Measurements from ENCODE around the gene CSNK2B.

GRCh38 chr6:31686483-31686882 is 20.6 kb downstream of the CSNK2B start:
- TF ChIP-seq PKNOX1 (IDR thresholded peaks at IDR 0.05) (no peak), FOXA1 (IDR thresholded peaks at IDR 0.05) (no peak), TARDBP (IDR thresholded peaks at IDR 0.05) (no peak), ELF4 (IDR thresholded peaks at IDR 0.05) (no peak), BHLHE40 (IDR thresholded peaks at IDR 0.05; ENCODE audit: borderline replicate concordance) (no peak), ARNT (IDR thresholded peaks at IDR 0.05) (no peak)
